ENCODE measurements around the gene BIN1. TPM values are rescaled to one million over a fixed set of nuclear protein-coding genes. Genes with fewer than 3 reads are reported as not detected.

BIN1 gene
- polyA plus RNA-seq, 4 donors, result 6.7 to 54.3 (median 28.7) TPM

- no peaks in the 10 kb centered on the region for H3K27me3 ChIP-seq (ENCODE audit: control insufficient read depth in 3 of 3, insufficient read depth in 3 of 3, low read length in 3 of 3)
- H3K4me1 ChIP-seq (ENCODE audit: control insufficient read depth in 3 of 3, insufficient read depth in 2 of 3, low read depth in 1 of 3, low read length in 2 of 3), result peaks cover 0 to 21% (median 1%) of the 10 kb centered on the region in 3 donors
- H3K9me3 ChIP-seq (ENCODE audit: control insufficient read depth in 2 of 2, insufficient read depth in 1 of 2, low read depth in 1 of 2, low read length in 1 of 2), result no peaks in the 10 kb centered on the region
- no peak for FAIRE-seq
- H3K4me3 ChIP-seq (ENCODE audit: low read depth in 1 of 3, low read length in 3 of 3), result no peak overlapping the region
- H3K36me3 ChIP-seq (ENCODE audit: control insufficient read depth in 3 of 3, insufficient read depth in 2 of 3, low read depth in 1 of 3, low read length in 3 of 3), result peaks cover 0 to 90% (median 0%) of the 10 kb centered on the region in 3 donors
- no peak for DNase-seq
- WGBS, 3 donors, result 88 to 91% (median 90%) methylated on average over 22 to 25 of the region's 25 CpGs
- H3K27ac ChIP-seq (ENCODE audit: low read depth in 1 of 3, low read length in 2 of 3), result no peak overlapping the region
Measured at GRCh38 chr2:127056631-127057370, 50.2 kb downstream of the BIN1 start.

GRCh38 chr2:127056086-127056485, 50.9 kb downstream of the BIN1 start:
- Histone ChIP-seq H3K36me3 (ENCODE audit: control insufficient read depth in 3 of 3, insufficient read depth in 2 of 3, low read depth in 1 of 3, low read length in 3 of 3) (peaks cover 0 to 91% (median 0%) of the 10 kb centered on the region in 3 donors), H3K4me3 (ENCODE audit: low read depth in 1 of 3, low read length in 3 of 3) (no peak overlapping the region), H3K27ac (ENCODE audit: low read depth in 1 of 3, low read length in 2 of 3) (no peak overlapping the region), H3K27me3 (ENCODE audit: control insufficient read depth in 3 of 3, insufficient read depth in 3 of 3, low read length in 3 of 3) (no peaks in the 10 kb centered on the region), H3K9me3 (ENCODE audit: control insufficient read depth in 2 of 2, insufficient read depth in 1 of 2, low read depth in 1 of 2, low read length in 1 of 2) (no peaks in the 10 kb centered on the region), H3K4me1 (ENCODE audit: control insufficient read depth in 3 of 3, insufficient read depth in 2 of 3, low read depth in 1 of 3, low read length in 2 of 3) (peaks cover 0 to 21% (median 1%) of the 10 kb centered on the region in 3 donors)
- FAIRE-seq (no peak), DNase-seq (no peak)
- 94 to 96% (median 94%) methylated on average over 11 of the region's 11 CpGs for WGBS, 3 donors

GRCh38 chr2:127055786-127056076, 51.2 kb downstream of the BIN1 start:
- WGBS, 3 donors, result 95% methylated on average over 11 to 13 of the region's 13 CpGs
- Histone ChIP-seq H3K27ac (ENCODE audit: low read depth in 1 of 3, low read length in 2 of 3) (no peak overlapping the region), H3K36me3 (ENCODE audit: control insufficient read depth in 3 of 3, insufficient read depth in 2 of 3, low read depth in 1 of 3, low read length in 3 of 3) (peaks cover 0 to 92% (median 0%) of the 10 kb centered on the region in 3 donors), H3K4me1 (ENCODE audit: control insufficient read depth in 3 of 3, insufficient read depth in 2 of 3, low read depth in 1 of 3, low read length in 2 of 3) (peaks cover 0 to 21% (median 1%) of the 10 kb centered on the region in 3 donors), H3K9me3 (ENCODE audit: control insufficient read depth in 2 of 2, insufficient read depth in 1 of 2, low read depth in 1 of 2, low read length in 1 of 2) (no peaks in the 10 kb centered on the region), H3K27me3 (ENCODE audit: control insufficient read depth in 3 of 3, insufficient read depth in 3 of 3, low read length in 3 of 3) (no peaks in the 10 kb centered on the region), H3K4me3 (ENCODE audit: low read depth in 1 of 3, low read length in 3 of 3) (no peak overlapping the region)
- DNase-seq (no peak), FAIRE-seq (no peak)

- DNase-seq, result no peak
Measured at GRCh38 chr2:127054996-127055785, 51.8 kb downstream of the BIN1 start.

GRCh38 chr2:127054604-127054930, 52.4 kb downstream of the BIN1 start:
- H3K36me3 ChIP-seq (ENCODE audit: control insufficient read depth in 3 of 3, insufficient read depth in 2 of 3, low read depth in 1 of 3, low read length in 3 of 3), result peaks cover 0 to 90% (median 0%) of the 10 kb centered on the region in 3 donors
- H3K9me3 ChIP-seq (ENCODE audit: control insufficient read depth in 2 of 2, insufficient read depth in 1 of 2, low read depth in 1 of 2, low read length in 1 of 2), result no peaks in the 10 kb centered on the region
- H3K4me3 ChIP-seq (ENCODE audit: low read depth in 1 of 3, low read length in 3 of 3), result no peak overlapping the region
- peaks cover 0 to 26% (median 1%) of the 10 kb centered on the region in 3 donors for H3K4me1 ChIP-seq (ENCODE audit: control insufficient read depth in 3 of 3, insufficient read depth in 2 of 3, low read depth in 1 of 3, low read length in 2 of 3)
- H3K27me3 ChIP-seq (ENCODE audit: control insufficient read depth in 3 of 3, insufficient read depth in 3 of 3, low read length in 3 of 3), result no peaks in the 10 kb centered on the region
- H3K27ac ChIP-seq (ENCODE audit: low read depth in 1 of 3, low read length in 2 of 3), result no peak overlapping the region
- no peak for DNase-seq
- FAIRE-seq, result no peak
- WGBS, 3 donors, result 84 to 94% (median 92%) methylated on average over 7 of the region's 7 CpGs

More at GRCh38 chr2:127054996-127055785, 51.8 kb downstream of the BIN1 start:
- no peak for FAIRE-seq
- no peaks in the 10 kb centered on the region for H3K27me3 ChIP-seq (ENCODE audit: control insufficient read depth in 3 of 3, insufficient read depth in 3 of 3, low read length in 3 of 3)
- peaks cover 0 to 92% (median 0%) of the 10 kb centered on the region in 3 donors for H3K36me3 ChIP-seq (ENCODE audit: control insufficient read depth in 3 of 3, insufficient read depth in 2 of 3, low read depth in 1 of 3, low read length in 3 of 3)
- H3K4me1 ChIP-seq (ENCODE audit: control insufficient read depth in 3 of 3, insufficient read depth in 2 of 3, low read depth in 1 of 3, low read length in 2 of 3), result peaks cover 0 to 21% (median 1%) of the 10 kb centered on the region in 3 donors
- 88 to 92% (median 91%) methylated on average over 25 of the region's 25 CpGs for WGBS, 3 donors
- no peaks in the 10 kb centered on the region for H3K9me3 ChIP-seq (ENCODE audit: control insufficient read depth in 2 of 2, insufficient read depth in 1 of 2, low read depth in 1 of 2, low read length in 1 of 2)
- no peak overlapping the region for H3K27ac ChIP-seq (ENCODE audit: low read depth in 1 of 3, low read length in 2 of 3)
- no peak overlapping the region for H3K4me3 ChIP-seq (ENCODE audit: low read depth in 1 of 3, low read length in 3 of 3)

GRCh38 chr2:127053731-127054603, 53.0 kb downstream of the BIN1 start:
- WGBS, 3 donors, result 33 to 67% (median 56%) methylated on average over 29 to 33 of the region's 33 CpGs
- no peak overlapping the region for H3K4me3 ChIP-seq (ENCODE audit: low read depth in 1 of 3, low read length in 3 of 3)
- FAIRE-seq (no peak), DNase-seq (peak; percentile 46 to 73)
- H3K36me3 ChIP-seq (ENCODE audit: control insufficient read depth in 3 of 3, insufficient read depth in 2 of 3, low read depth in 1 of 3, low read length in 3 of 3), result peaks cover 0 to 90% (median 0%) of the 10 kb centered on the region in 3 donors
- H3K27ac ChIP-seq (ENCODE audit: low read depth in 1 of 3, low read length in 2 of 3), result peak overlapping the region in 1 of 3 donors; percentile 18
- H3K4me1 ChIP-seq (ENCODE audit: control insufficient read depth in 3 of 3, insufficient read depth in 2 of 3, low read depth in 1 of 3, low read length in 2 of 3), result peaks cover 0 to 26% (median 1%) of the 10 kb centered on the region in 3 donors
- H3K27me3 ChIP-seq (ENCODE audit: control insufficient read depth in 3 of 3, insufficient read depth in 3 of 3, low read length in 3 of 3), result no peaks in the 10 kb centered on the region
- H3K9me3 ChIP-seq (ENCODE audit: control insufficient read depth in 2 of 2, insufficient read depth in 1 of 2, low read depth in 1 of 2, low read length in 1 of 2), result no peaks in the 10 kb centered on the region

GRCh38 chr2:127052771-127053691, 53.9 kb downstream of the BIN1 start:
- 87 to 90% (median 89%) methylated on average over 19 of the region's 19 CpGs for WGBS, 3 donors
- Histone ChIP-seq H3K27ac (ENCODE audit: low read depth in 1 of 3, low read length in 2 of 3) (peak overlapping the region in 1 of 3 donors; percentile 18), H3K4me3 (ENCODE audit: low read depth in 1 of 3, low read length in 3 of 3) (no peak overlapping the region), H3K9me3 (ENCODE audit: control insufficient read depth in 2 of 2, insufficient read depth in 1 of 2, low read depth in 1 of 2, low read length in 1 of 2) (no peaks in the 10 kb centered on the region), H3K36me3 (ENCODE audit: control insufficient read depth in 3 of 3, insufficient read depth in 2 of 3, low read depth in 1 of 3, low read length in 3 of 3) (peaks cover 0 to 91% (median 0%) of the 10 kb centered on the region in 3 donors), H3K4me1 (ENCODE audit: control insufficient read depth in 3 of 3, insufficient read depth in 2 of 3, low read depth in 1 of 3, low read length in 2 of 3) (peaks cover 0 to 26% (median 1%) of the 10 kb centered on the region in 3 donors), H3K27me3 (ENCODE audit: control insufficient read depth in 3 of 3, insufficient read depth in 3 of 3, low read length in 3 of 3) (no peaks in the 10 kb centered on the region)
- no peak for DNase-seq
- FAIRE-seq, result no peak
